ENCODE data around the gene ADAM23. TPM values are rescaled to one million over a fixed set of nuclear protein-coding genes. Genes with fewer than 3 reads are reported as not detected.

Gene ADAM23
- total RNA-seq, 4 donors from 2014 or later = 0.20 to 3.0 (median 0.65) TPM

GRCh38 chr2:206471524-206472062 lies 28.3 kb downstream of the ADAM23 start:
- 89 to 91% methylated on average over 2 of the region's 2 CpGs for WGBS, 2 donors

DNA sequence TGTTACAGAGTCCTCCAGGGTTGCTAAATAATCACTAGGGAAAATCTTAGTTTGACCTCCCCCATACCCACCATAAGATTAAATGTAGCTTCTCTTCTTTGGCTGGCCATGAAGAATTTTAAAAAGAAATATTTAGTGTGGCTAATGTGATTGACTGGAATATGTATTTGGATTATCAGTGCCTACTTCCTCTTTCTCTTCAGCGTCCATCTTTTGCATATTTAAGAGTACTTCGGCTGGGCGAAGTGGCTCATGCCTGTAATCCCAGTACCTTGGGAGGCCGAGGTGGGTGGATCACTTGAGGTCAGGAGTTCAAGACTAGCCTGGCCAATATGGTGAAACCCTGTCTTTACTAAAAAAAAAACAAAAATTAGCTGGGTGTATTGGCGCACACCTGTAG lies 28.8 kb downstream of the ADAM23 start:
- TF ChIP-seq, protein P1, sequence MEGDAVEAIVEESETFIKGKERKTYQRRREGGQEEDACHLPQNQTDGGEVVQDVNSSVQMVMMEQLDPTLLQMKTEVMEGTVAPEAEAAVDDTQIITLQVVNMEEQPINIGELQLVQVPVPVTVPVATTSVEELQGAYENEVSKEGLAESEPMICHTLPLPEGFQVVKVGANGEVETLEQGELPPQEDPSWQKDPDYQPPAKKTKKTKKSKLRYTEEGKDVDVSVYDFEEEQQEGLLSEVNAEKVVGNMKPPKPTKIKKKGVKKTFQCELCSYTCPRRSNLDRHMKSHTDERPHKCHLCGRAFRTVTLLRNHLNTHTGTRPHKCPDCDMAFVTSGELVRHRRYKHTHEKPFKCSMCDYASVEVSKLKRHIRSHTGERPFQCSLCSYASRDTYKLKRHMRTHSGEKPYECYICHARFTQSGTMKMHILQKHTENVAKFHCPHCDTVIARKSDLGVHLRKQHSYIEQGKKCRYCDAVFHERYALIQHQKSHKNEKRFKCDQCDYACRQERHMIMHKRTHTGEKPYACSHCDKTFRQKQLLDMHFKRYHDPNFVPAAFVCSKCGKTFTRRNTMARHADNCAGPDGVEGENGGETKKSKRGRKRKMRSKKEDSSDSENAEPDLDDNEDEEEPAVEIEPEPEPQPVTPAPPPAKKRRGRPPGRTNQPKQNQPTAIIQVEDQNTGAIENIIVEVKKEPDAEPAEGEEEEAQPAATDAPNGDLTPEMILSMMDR (IDR thresholded peaks at IDR 0.05) = no peak
- no peak for TF ChIP-seq POLR2A (IDR thresholded peaks at IDR 0.05)
- Histone ChIP-seq H3K9me3 (no peaks in the 10 kb centered on the region), H3K27me3 (no peaks in the 10 kb centered on the region)

More at GRCh38 chr2:206471524-206472062, 28.3 kb downstream of the ADAM23 start:
- Histone ChIP-seq H3K4me1 (no peaks in the 10 kb centered on the region), H3K36me3 (no peaks in the 10 kb centered on the region), H3K27ac (no peak overlapping the region), H3K4me3 (replicated peaks in 1 of 3) (no peak overlapping the region), H3K27me3 (no peaks in the 10 kb centered on the region), H3K9me3 (no peaks in the 10 kb centered on the region)
- intact Hi-C loops (cut with DNase I) = no loop called here
- no peak for DNase-seq
- TF ChIP-seq POLR2A (IDR thresholded peaks at IDR 0.05) = no peak
- TF ChIP-seq, protein P1 (IDR thresholded peaks at IDR 0.05) = no peak

DNA sequence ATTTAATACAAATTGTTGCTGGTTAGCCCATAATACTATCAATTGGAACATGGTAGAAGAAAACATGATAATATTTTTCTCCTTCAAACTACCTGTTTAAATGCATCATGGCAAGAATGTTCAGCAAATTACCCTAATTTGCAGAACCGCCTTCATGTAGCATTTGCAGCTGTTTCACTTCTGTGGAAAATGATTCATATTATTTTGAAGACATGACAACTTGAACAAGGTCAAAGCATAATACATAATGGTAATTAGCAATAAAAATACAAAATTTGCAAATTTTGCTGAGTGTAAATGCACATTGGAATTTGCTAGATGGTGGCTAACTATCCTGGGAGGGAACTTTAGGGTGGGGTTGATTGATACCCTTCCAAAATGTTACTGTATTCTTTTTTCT lies 30.8 kb downstream of the ADAM23 start:
- 97 to 98% methylated on average over 1 of the region's 1 CpG for WGBS, 2 donors

More for the DNA sequence above, 28.8 kb downstream of the ADAM23 start:
- Histone ChIP-seq H3K36me3 (no peaks in the 10 kb centered on the region), H3K4me3 (replicated peaks in 1 of 3) (no peak overlapping the region), H3K27ac (no peak overlapping the region), H3K4me1 (no peaks in the 10 kb centered on the region)
- DNase-seq = no peak
- intact Hi-C loops (cut with DNase I) = no loop called here
- WGBS, 2 donors = 92 to 95% methylated on average over 5 of the region's 5 CpGs

DNA sequence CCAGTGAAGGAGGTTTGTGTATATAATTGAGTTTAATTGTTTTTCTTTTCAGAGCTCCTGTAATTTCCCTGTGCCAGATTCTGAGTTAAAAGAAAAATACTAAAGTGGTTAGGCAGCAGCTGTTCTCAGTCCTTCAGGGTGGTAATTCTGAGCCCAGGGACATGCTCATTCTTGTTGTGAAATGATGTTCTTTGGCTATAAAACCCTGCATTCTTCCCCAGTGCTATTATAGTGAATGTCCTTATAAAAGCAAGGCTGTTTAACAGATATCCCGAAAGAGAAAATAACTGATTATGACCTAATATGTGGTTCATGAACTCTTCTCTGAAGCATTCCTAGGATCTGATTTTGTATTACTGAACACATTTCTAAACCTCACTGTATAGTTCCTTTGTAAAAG lies 34.0 kb downstream of the ADAM23 start:
- TF ChIP-seq, protein P1 (IDR thresholded peaks at IDR 0.05) = no peak
- TF ChIP-seq POLR2A (IDR thresholded peaks at IDR 0.05) = no peak
- intact Hi-C loops (cut with DNase I) = no loop called here
- Histone ChIP-seq H3K27ac (no peak overlapping the region), H3K4me3 (replicated peaks in 1 of 3) (no peak overlapping the region), H3K9me3 (no peaks in the 10 kb centered on the region), H3K36me3 (no peaks in the 10 kb centered on the region), H3K4me1 (no peaks in the 10 kb centered on the region), H3K27me3 (no peaks in the 10 kb centered on the region)
- no peak for DNase-seq
- WGBS, 2 donors = 73 to 78% methylated on average over 1 of the region's 1 CpG

More for the DNA sequence above, 30.8 kb downstream of the ADAM23 start:
- Histone ChIP-seq H3K27me3 (no peaks in the 10 kb centered on the region), H3K4me1 (no peaks in the 10 kb centered on the region), H3K36me3 (no peaks in the 10 kb centered on the region), H3K9me3 (no peaks in the 10 kb centered on the region), H3K4me3 (replicated peaks in 1 of 3) (no peak overlapping the region), H3K27ac (no peak overlapping the region)
- DNase-seq = no peak
- no peak for TF ChIP-seq POLR2A (IDR thresholded peaks at IDR 0.05)
- TF ChIP-seq, protein P1 (IDR thresholded peaks at IDR 0.05) = no peak
- intact Hi-C loops (cut with DNase I) = no loop called here

GRCh38 chr2:206478340-206478739 lies 35.0 kb downstream of the ADAM23 start:
- no peaks in the 10 kb centered on the region for H3K36me3 ChIP-seq
- DNase-seq = no peak
- intact Hi-C loops (cut with DNase I) = no loop called here
- no peak overlapping the region for H3K27ac ChIP-seq
- no peaks in the 10 kb centered on the region for H3K27me3 ChIP-seq
- H3K4me3 ChIP-seq (replicated peaks in 1 of 3) = no peak overlapping the region
- no peaks in the 10 kb centered on the region for H3K9me3 ChIP-seq
- WGBS, 2 donors = 92 to 95% methylated on average over 3 of the region's 3 CpGs
- TF ChIP-seq, protein P1 (IDR thresholded peaks at IDR 0.05) = no peak
- TF ChIP-seq POLR2A (IDR thresholded peaks at IDR 0.05) = no peak
- no peaks in the 10 kb centered on the region for H3K4me1 ChIP-seq

All from thyroid gland (tissue), 4 donors.